GM12878 (cell line): Measurements from ENCODE around the gene CBLB. TPM values are rescaled to one million over a fixed set of nuclear protein-coding genes. Genes with fewer than 3 reads are reported as not detected.

Experiments
- ATAC-seq: fragments of 200-7000 bp; cut with Tn5 transposase; 3 replicates; pipeline ENCODE4 v1.9.1; 2020; ENCODE audit warnings: mild to moderate bottlenecking, moderate library complexity
- BruUV-seq: library from RNA; stranded (reverse); fragments of 400-500 nt; replicated peaks from 2 replicates; lab custom pipeline; 2021; lab: Mats Ljungman, UMichigan
- CTCF ChIA-PET: fragments of 300-600 bp; sonication (Branson Sonifier 250); formaldehyde crosslinking; extraction: SDS; loops from one replicate; lab custom pipeline; 2021; ENCODE audit warnings: inconsistent platforms; lab: Yijun Ruan, JAX
- POLR2A ChIA-PET: fragments of 350-600 bp; formaldehyde crosslinking; extraction: SDS; loops from one replicate; lab custom pipeline; 2021; ENCODE audit warnings: inconsistent platforms; lab: Charles Lee
- RAD21 ChIA-PET: fragments of 300-600 bp; sonication (Branson Sonifier 250); formaldehyde crosslinking; loops from one replicate; lab custom pipeline; 2023; ENCODE audit warnings: antibody characterized with exemption; ENCODE audit not compliant: unreplicated experiment; lab: Charles Lee
- SMC1A ChIA-PET: fragments of 300-600 bp; sonication (Branson Sonifier 250); formaldehyde crosslinking; loops from one replicate; lab custom pipeline; 2023; ENCODE audit not compliant: unreplicated experiment, uncharacterized antibody; lab: Charles Lee
- DNase-seq: peaks from one replicate; pipeline ENCODE4 v3.0.0-alpha.2; 2011; ENCODE audit warnings: low read depth, low spot score
- FAIRE-seq: peaks from 3 replicates; lab custom pipeline; 2011; peaks lifted over from hg19 to GRCh38; lab: Jason Lieb, UNC
- H2AFZ ChIP-seq: 2 replicates; pipeline ENCODE4 v1.6.0; 2011; ENCODE audit warnings: low read depth, low read length, control low read depth; ENCODE audit not compliant: control insufficient read depth
- H3K27ac ChIP-seq: 2 replicates; pipeline ENCODE4 v1.5.1; 2011; ENCODE audit warnings: control low read depth; ENCODE audit not compliant: control insufficient read depth, insufficient read depth
- H3K27me3 ChIP-seq, 2 experiments: replicated peaks in 1 of 2; 2 replicates each; pipeline versions ENCODE4 v1.6.0 to v1.6.1; 2011; ENCODE audit warnings: low read length in 1 of 2; ENCODE audit not compliant: control insufficient read depth in 2 of 2, insufficient read depth in 2 of 2
- H3K36me3 ChIP-seq, 2 experiments: 2 replicates each; pipeline ENCODE4 v1.5.1; 2011; ENCODE audit warnings: low read length in 1 of 2; ENCODE audit not compliant: control insufficient read depth in 2 of 2, insufficient read depth in 2 of 2
- H3K4me1 ChIP-seq: 2 replicates; pipeline ENCODE4 v1.6.1; 2011; ENCODE audit warnings: mild to moderate bottlenecking, low read length, moderate library complexity, mixed read lengths; ENCODE audit not compliant: control insufficient read depth, insufficient read depth
- H3K4me2 ChIP-seq: 2 replicates; pipeline ENCODE4 v1.6.0; 2011; ENCODE audit warnings: control low read depth; ENCODE audit not compliant: control insufficient read depth, insufficient read depth
- H3K4me3 ChIP-seq: fragments of 200-600 bp; sonication (generic); 2 replicates; pipeline ENCODE4 v1.5.1; 2016
- H3K79me2 ChIP-seq: 2 replicates; pipeline ENCODE4 v1.6.0; 2011; ENCODE audit warnings: low read length; ENCODE audit not compliant: control insufficient read depth, insufficient read depth
- H3K9ac ChIP-seq: 2 replicates; pipeline ENCODE4 v1.8.0; 2011; ENCODE audit warnings: low read length, control low read depth, mixed read lengths; ENCODE audit not compliant: control insufficient read depth, insufficient read depth
- H3K9me3 ChIP-seq: replicated peaks from 3 replicates; pipeline ENCODE4 v1.5.1; 2011; ENCODE audit warnings: mild to moderate bottlenecking, low read length; ENCODE audit not compliant: control insufficient read depth, insufficient read depth
- H4K20me1 ChIP-seq: 2 replicates; pipeline ENCODE4 v1.6.0; 2011; ENCODE audit not compliant: control insufficient read depth, insufficient read depth
- ASH2L ChIP-seq: fragments of 300-600, 200-600 bp; sonication (generic); IDR thresholded peaks from 2 replicates; pipeline ENCODE4 v1.6.1; 2017; ENCODE audit warnings: low read depth, mild to moderate bottlenecking, borderline replicate concordance
- ATF7 ChIP-seq: fragments of 450-650 bp; IDR thresholded peaks from 2 replicates; pipeline ENCODE4 v1.6.1; 2016; ENCODE audit warnings: low read depth, mild to moderate bottlenecking
- FOXK2 ChIP-seq: fragments of 450-650 bp; IDR thresholded peaks from 2 replicates; pipeline ENCODE4 v1.6.1; 2017; ENCODE audit warnings: mild to moderate bottlenecking, moderate library complexity
- FOXM1 ChIP-seq: IDR thresholded peaks from 2 replicates; pipeline ENCODE4 v1.6.1; 2012; ENCODE audit warnings: low read depth, mild to moderate bottlenecking, inconsistent platforms, low read length, moderate library complexity
- GABPA ChIP-seq: IDR thresholded peaks from 2 replicates; pipeline ENCODE4 v1.6.1; 2014; ENCODE audit warnings: antibody characterized with exemption, low read depth, mild to moderate bottlenecking, inconsistent platforms
- IKZF1 ChIP-seq: fragments of 450-650 bp; conservative IDR thresholded peaks from 2 replicates; pipeline ENCODE4 v1.6.1; 2017; ENCODE audit warnings: antibody characterized with exemption, mild to moderate bottlenecking
- IKZF2 ChIP-seq, 2 experiments: fragments of 450-650 bp; IDR thresholded peaks; 2 replicates each; pipeline ENCODE4 v1.6.1; 2017; ENCODE audit warnings: mild to moderate bottlenecking in 2 of 2, moderate library complexity in 2 of 2
- KLF5 ChIP-seq: fragments of 450-650 bp; IDR thresholded peaks from 2 replicates; pipeline ENCODE4 v1.6.1; 2014; ENCODE audit warnings: mild to moderate bottlenecking; ENCODE audit not compliant: partially characterized antibody
- MEF2A ChIP-seq: IDR thresholded peaks from 2 replicates; pipeline ENCODE4 v1.6.1; 2011; ENCODE audit warnings: low read depth, mild to moderate bottlenecking, low read length, moderate library complexity; ENCODE audit not compliant: insufficient read depth
- MEF2B ChIP-seq: fragments of 450-650 bp; IDR thresholded peaks from 2 replicates; pipeline ENCODE4 v1.6.1; 2018; ENCODE audit warnings: mild to moderate bottlenecking, moderate library complexity; ENCODE audit not compliant: partially characterized antibody, poor library complexity, severe bottlenecking
- MTA2 ChIP-seq: fragments of 450-650 bp; IDR thresholded peaks from 2 replicates; pipeline ENCODE4 v1.6.1; 2016; ENCODE audit warnings: low read depth, mild to moderate bottlenecking, moderate library complexity
- NR2C1 ChIP-seq: fragments of 450-650 bp; IDR thresholded peaks from 2 replicates; pipeline ENCODE4 v1.6.1; 2017; ENCODE audit warnings: antibody characterized with exemption, mild to moderate bottlenecking, moderate library complexity
- NR2F1 ChIP-seq: fragments of 450-650 bp; conservative IDR thresholded peaks from 2 replicates; pipeline ENCODE4 v1.6.1; 2017; ENCODE audit warnings: mild to moderate bottlenecking
- PML ChIP-seq: IDR thresholded peaks from 2 replicates; pipeline ENCODE4 v1.6.1; 2012; ENCODE audit warnings: low read length, inconsistent platforms
- RUNX3 ChIP-seq: IDR thresholded peaks from 2 replicates; pipeline ENCODE4 v1.6.1; 2012; ENCODE audit warnings: low read length, inconsistent platforms
- SREBF1 ChIP-seq: IDR thresholded peaks from 2 replicates; pipeline ENCODE4 v1.6.1; 2012; ENCODE audit warnings: mild to moderate bottlenecking, low read length
- WRNIP1 ChIP-seq: IDR thresholded peaks from 2 replicates; pipeline ENCODE4 v1.6.1; 2011; ENCODE audit warnings: low read depth, low read length, improper control_type of control experiment, borderline replicate concordance
- WGBS: methylation state at CpG from one replicate; pipeline ENCODE4 v1.1.6; 2016; ENCODE audit warnings: low lambda C conversion rate; ENCODE audit not compliant: insufficient replicate concordance, insufficient coverage; ENCODE audit errors: missing lambda C conversion rate; 5-methylcytosine and 5-hydroxymethylcytosine counted together
- in situ Hi-C: fragments of 300-500 bp; cut with MboI; formaldehyde crosslinking; loops from 9 replicates; pipeline ENCODE4 v1.14.3; 2018; ENCODE audit warnings: mixed read lengths
- intact Hi-C: fragments of 100-400 bp; cut with micrococcal nuclease; formaldehyde crosslinking; loops from one replicate; pipeline ENCODE4 v1.14.2; 2022; ENCODE audit not compliant: unreplicated experiment
- polyA plus RNA-seq, 11 experiments: library from polyadenylated mRNA; depleted of rRNA in 4 of 11; unstranded in 6 of 11; stranded (reverse) in 5 of 11; fragments of >200 nt; fragmentation: Nextera tagmentation in 4 of 11; fragmentation: Illumina TruSeq in 1 of 11; extraction: Ambion mirVana in 4 of 11; extraction: Trizol in 1 of 11; gene quantifications; 1 replicate in 1 of 11; 2 replicates in 10 of 11; pipeline versions ENCODE4 v1.2.1 to v1.2.3, GENCODE V29; 2011 to 2016; ENCODE audit warnings: inconsistent platforms in 2 of 11, missing spikeins in 2 of 11, low read depth in 1 of 11
- total RNA-seq, 4 experiments: library from RNA; depleted of rRNA in 3 of 4; stranded (reverse); fragments of >200 nt in 3 of 4; fragmentation: Illumina TruSeq in 1 of 4; extraction: Trizol in 1 of 4; gene quantifications; 2 replicates each; pipeline versions ENCODE4 v1.2.1 to v1.2.3, GENCODE V29; 2013 to 2021

The CBLB gene
- total and polyA plus RNA-seq, 10 of the 15 experiments (the other 5 are each of a cell fraction or from before 2014, with no cell fraction given) = 17.2 to 107 (median 41.9) TPM

DNA sequence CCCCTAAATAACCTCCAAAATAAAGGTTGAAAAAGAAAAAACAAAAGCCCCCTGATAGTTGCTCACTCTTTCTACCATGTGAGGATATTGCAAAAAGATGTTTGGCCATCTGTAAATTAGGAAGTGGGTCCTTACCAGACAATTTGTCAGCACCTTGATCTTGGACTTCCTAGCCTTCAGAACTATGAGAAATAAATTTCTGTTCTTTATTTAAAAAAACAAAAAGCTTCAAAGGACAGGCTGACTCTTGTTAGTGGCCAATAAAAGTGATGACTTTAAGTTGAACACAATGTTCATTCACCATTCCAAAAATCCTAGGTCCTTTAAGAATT is 103.5 kb downstream of the CBLB start:
- ATAC-seq (no peak), FAIRE-seq (no peak), DNase-seq (no peak)
- H4K20me1 ChIP-seq = no peaks in the 10 kb centered on the region
- in situ Hi-C loops (no loop called here), intact Hi-C loops (no loop called here)
- H2AFZ ChIP-seq = no peak overlapping the region
- peaks cover 0 to 9% of the 10 kb centered on the region in 2 experiments; a peak in 2 of 4 replicates for H3K36me3 ChIP-seq
- H3K4me1 ChIP-seq = peaks cover 11% of the 10 kb centered on the region
- no peak overlapping the region for H3K9ac ChIP-seq
- H3K27me3 ChIP-seq = no peaks in the 10 kb centered on the region
- ChIA-PET SMC1A (interaction anchor here (1.0 to 1.5 kb wide), 5 partner anchors 9 to 359 kb away, joined by 3 to 6 read pairs (median 4); no protein-coding TSS in a partner anchor), RAD21 (interaction anchor here (0.7 to 1.1 kb wide), 5 partner anchors 40 to 77 kb away, joined by 3 to 5 read pairs (median 3); no protein-coding TSS in a partner anchor), CTCF (no interaction called here), POLR2A (interaction anchor here (0.7 to 1.4 kb wide), 3 partner anchors 14 to 47 kb away, joined by 3 read pairs; no protein-coding TSS in a partner anchor)
- H3K27ac ChIP-seq = no peak overlapping the region
- TF ChIP-seq GABPA (no peak), WRNIP1 (no peak), ASH2L (no peak)
- no peak overlapping the region for H3K4me3 ChIP-seq
- no TSS peak for BruUV-seq
- H3K4me2 ChIP-seq = no peak overlapping the region; the same call in 1 of the 2 replicates
- no peaks in the 10 kb centered on the region; the same call in none of the 2 replicates for H3K79me2 ChIP-seq
- H3K9me3 ChIP-seq = peaks cover 19% of the 10 kb centered on the region

- WGBS = 36% methylated on average over 2 of the region's 2 CpGs
- H3K9me3 ChIP-seq = peaks cover 20% of the 10 kb centered on the region
- H4K20me1 ChIP-seq = no peaks in the 10 kb centered on the region
- H3K36me3 ChIP-seq = peaks cover 0 to 9% of the 10 kb centered on the region in 2 experiments; a peak in 2 of 4 replicates
- no peak overlapping the region for H3K27ac ChIP-seq
- ChIA-PET RAD21 (interaction anchor here (0.7 to 1.1 kb wide), 5 partner anchors 40 to 76 kb away, joined by 3 to 5 read pairs (median 3); no protein-coding TSS in a partner anchor), CTCF (no interaction called here), POLR2A (interaction anchor here (0.7 to 1.4 kb wide), 3 partner anchors 13 to 48 kb away, joined by 3 read pairs; no protein-coding TSS in a partner anchor), SMC1A (interaction anchor here (1.0 to 1.5 kb wide), 5 partner anchors 10 to 360 kb away, joined by 3 to 6 read pairs (median 4); no protein-coding TSS in a partner anchor)
- H2AFZ ChIP-seq = no peak overlapping the region
- no peak for DNase-seq
- H3K4me2 ChIP-seq = no peak overlapping the region; the same call in 1 of the 2 replicates
- no peaks in the 10 kb centered on the region for H3K27me3 ChIP-seq
- BruUV-seq = no TSS peak
- peak; percentile 79 for ATAC-seq
- in situ Hi-C loops = no loop called here
- no peaks in the 10 kb centered on the region; the same call in none of the 2 replicates for H3K79me2 ChIP-seq
- peak; percentile 7 for FAIRE-seq
- H3K4me1 ChIP-seq = peaks cover 11% of the 10 kb centered on the region
- H3K4me3 ChIP-seq = no peak overlapping the region
- intact Hi-C loops = no loop called here
- no peak overlapping the region for H3K9ac ChIP-seq
- TF ChIP-seq ATF7 (0 out of 2 replicates have a peak, but pooled peaks have one; percentile 33), KLF5 (no peak), MEF2A (0 out of 2 replicates have a peak, but pooled peaks have one; percentile 7), IKZF2 (IDR thresholded peaks at IDR 0.05) (peak; percentile 16 to 19; a peak in 1 of 4 replicates), FOXM1 (0 out of 2 replicates have a peak, but pooled peaks have one; percentile 37), PML (0 out of 2 replicates have a peak, but pooled peaks have one; percentile 48), NR2C1 (no peak), MTA2 (peak; percentile 25; the same call in 1 of the 2 replicates), RUNX3 (peak; percentile 75), FOXK2 (no peak), NR2F1 (peak; percentile 44; the same call in 1 of the 2 replicates), SREBF1 (no peak), IKZF1 (peak; percentile 40), MEF2B (peak; percentile 39)
Observed at GRCh38 chr3:105764378-105765307, 104.2 kb downstream of the CBLB start.
